ENCODE measurements around the gene BLOC1S1. TPM values are rescaled to one million over a fixed set of nuclear protein-coding genes. Genes with fewer than 3 reads are reported as not detected.

The BLOC1S1 gene
- 100 to 1,000 TPM in 4 of 10 donors, 10 to 100 TPM in 6; 80.9 to 115 (median 99.5) TPM for polyA plus RNA-seq (ENCODE audit: insufficient read length in 10 of 10)
- long read RNA-seq, donor 1, transcript BLOC1S1-203 (4 exons, 571 nt) = major isoform, 74 of 82 reads
- long read RNA-seq, donor 1, transcript BLOC1S1-204 (3 exons, 1,229 nt) = minor isoform, 5 of 82 reads
- long read RNA-seq, donor 1, partial matches to known transcripts = 0 of 82 reads
- long read RNA-seq, donor 1, other reads (novel, unspliced or antisense) = 0 of 82 reads
- long read RNA-seq, donor 2, transcript BLOC1S1-203 (4 exons, 571 nt) = major isoform, 65 of 68 reads
- long read RNA-seq, donor 2, partial matches to known transcripts = 0 of 68 reads
- long read RNA-seq, donor 2, other reads (novel, unspliced or antisense) = 0 of 68 reads
- long read RNA-seq, donor 3 = 0 reads
- long read RNA-seq, donor 4, transcript BLOC1S1-203 (4 exons, 571 nt) = major isoform, 64 of 70 reads
- long read RNA-seq, donor 4, partial matches to known transcripts = 0 of 70 reads
- long read RNA-seq, donor 4, other reads (novel, unspliced or antisense) = 0 of 70 reads
- long read RNA-seq, donor 5, transcript BLOC1S1-203 (4 exons, 571 nt) = major isoform, 108 of 130 reads
- long read RNA-seq, donor 5, transcript BLOC1S1-201 (4 exons, 837 nt) = minor isoform, 6 of 130 reads
- long read RNA-seq, donor 5, partial matches to known transcripts = 11 of 130 reads
- long read RNA-seq, donor 5, other reads (novel, unspliced or antisense) = 0 of 130 reads
- long read RNA-seq, donor 6, transcript BLOC1S1-203 (4 exons, 571 nt) = major isoform, 70 of 77 reads
- long read RNA-seq, donor 6, partial matches to known transcripts = 5 of 77 reads
- long read RNA-seq, donor 6, other reads (novel, unspliced or antisense) = 0 of 77 reads
- long read RNA-seq, donor 7, transcript BLOC1S1-203 (4 exons, 571 nt) = major isoform, 65 of 68 reads
- long read RNA-seq, donor 7, partial matches to known transcripts = 0 of 68 reads
- long read RNA-seq, donor 7, other reads (novel, unspliced or antisense) = 0 of 68 reads
- long read RNA-seq, donor 8, transcript BLOC1S1-203 (4 exons, 571 nt) = major isoform, 43 of 47 reads
- long read RNA-seq, donor 8, partial matches to known transcripts = 0 of 47 reads
- long read RNA-seq, donor 8, other reads (novel, unspliced or antisense) = 0 of 47 reads
- long read RNA-seq, donor 9, transcript BLOC1S1-203 (4 exons, 571 nt) = major isoform, 6 of 6 reads
- long read RNA-seq, donor 9, partial matches to known transcripts = 0 of 6 reads
- long read RNA-seq, donor 9, other reads (novel, unspliced or antisense) = 0 of 6 reads

DNA sequence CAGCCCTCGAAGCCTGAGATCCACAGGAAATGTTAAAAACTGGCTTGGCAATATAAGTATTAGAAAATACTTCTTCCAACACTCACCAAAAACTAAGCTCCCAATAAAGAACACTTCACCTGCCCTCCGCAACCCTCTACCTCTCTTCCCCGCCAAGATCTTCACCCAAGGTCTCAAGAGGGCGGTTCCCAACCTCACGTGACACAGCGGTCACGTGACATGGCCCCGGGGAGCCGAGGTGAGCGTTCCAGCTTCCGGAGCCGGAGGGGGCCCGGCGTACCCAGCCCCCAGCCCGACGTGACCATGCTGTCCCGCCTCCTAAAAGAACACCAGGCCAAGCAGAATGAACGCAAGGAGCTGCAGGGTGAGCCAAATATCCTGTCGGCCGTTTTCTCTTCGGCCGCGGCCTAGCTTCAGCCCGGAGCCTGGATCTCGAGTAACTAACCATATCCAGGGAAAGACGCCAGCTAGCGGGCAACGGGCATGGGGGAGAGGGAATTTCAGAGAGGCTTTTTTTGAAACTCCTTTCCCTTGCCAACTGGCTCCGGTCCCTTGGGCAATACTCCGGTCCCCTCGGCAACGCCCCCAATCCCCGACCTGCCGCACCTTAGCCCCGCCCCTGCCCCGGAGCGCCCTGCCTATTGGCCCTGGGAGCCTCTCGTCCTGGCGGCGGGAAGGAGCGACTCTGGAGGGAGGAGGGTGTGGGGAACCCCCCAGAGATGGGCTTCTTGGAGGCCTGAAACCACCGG is at the start of gene BLOC1S1:
TSS of gene BLOC1S1 (plus strand) at position 214 of the 749 bp plus-strand sequence. CDS start at position 220, 6 bp downstream.
- peak; percentile 95 to 98 (median 97) for DNase-seq

DNA sequence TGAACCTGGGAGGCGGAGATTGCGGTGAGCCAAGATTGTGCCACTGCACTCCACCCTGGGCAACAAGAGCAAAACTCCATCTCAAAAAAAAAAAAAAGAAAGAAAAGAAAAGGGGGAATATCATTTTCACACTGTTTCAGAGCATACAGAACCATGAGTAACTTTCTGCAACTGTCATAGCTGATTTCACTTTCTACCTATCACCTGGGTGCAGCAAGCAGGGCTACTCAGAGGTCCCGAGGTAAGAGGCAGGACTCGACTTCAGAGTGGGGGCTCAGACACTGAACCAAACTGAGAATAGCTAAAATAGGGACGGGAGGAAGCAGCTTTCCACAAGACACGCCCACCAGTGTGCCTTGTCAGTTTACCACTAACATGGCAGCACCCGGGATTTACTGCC is 49.3 kb upstream of the BLOC1S1 start:
- no peak for DNase-seq

DNA sequence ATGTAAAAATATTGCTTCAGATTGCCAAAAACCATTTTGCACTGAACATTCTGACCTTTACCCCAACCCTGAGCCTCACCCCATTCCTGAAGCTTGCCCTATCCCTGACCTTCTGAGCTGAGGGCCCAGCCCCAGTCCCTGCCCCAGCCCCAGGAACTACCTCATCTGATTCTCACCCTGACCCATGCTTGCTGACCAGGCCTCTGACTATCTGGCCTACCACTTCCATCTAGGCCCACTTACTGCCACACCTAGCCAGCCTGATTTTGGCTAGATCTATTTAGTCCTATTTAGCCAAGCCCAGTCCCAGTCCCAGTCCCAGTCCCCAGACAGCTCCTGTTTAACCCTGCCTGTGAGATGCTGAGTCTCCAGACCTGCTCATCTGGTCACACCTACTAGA is 45.6 kb upstream of the BLOC1S1 start:
- DNase-seq = no peak

DNA sequence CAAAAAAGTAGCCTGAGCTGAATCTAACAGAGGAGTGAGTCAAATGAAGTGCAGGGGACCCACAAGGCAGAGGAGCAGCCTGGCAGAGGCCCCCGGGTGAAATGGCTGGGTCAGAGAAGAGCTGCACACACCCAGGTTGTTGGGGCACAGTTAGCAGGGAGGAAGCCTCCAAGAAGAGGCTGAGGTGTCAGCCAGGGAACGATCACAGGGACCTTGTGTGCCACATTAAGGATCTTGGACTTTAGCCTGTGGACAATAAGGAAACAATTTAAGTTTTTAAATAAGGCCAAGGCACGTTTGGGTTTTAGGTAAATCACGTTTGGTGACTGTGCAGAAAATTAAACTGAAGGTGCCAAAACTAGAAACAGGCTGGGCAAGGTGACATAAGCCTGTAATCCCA is 44.1 kb upstream of the BLOC1S1 start:
- DNase-seq = no peak

DNA sequence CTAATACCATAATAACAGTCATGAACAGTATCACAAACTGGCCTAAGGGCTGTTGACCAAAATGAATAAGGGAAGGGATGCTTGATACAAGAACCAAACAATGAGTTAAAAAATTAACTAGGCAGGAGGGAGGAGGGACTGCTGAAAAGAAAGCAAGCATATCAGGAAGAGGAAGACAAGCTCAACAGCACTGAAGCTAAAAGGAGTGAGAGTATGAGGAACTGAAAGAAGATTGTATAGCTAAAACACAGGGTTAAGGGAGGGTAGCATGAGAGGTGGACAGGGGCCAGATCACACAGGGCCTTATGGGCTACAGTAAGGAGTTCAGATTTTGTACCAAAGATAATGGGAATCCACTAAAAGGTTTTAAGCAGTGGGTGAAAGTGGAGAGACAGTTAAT is 42.2 kb upstream of the BLOC1S1 start:
- no peak for DNase-seq

DNA sequence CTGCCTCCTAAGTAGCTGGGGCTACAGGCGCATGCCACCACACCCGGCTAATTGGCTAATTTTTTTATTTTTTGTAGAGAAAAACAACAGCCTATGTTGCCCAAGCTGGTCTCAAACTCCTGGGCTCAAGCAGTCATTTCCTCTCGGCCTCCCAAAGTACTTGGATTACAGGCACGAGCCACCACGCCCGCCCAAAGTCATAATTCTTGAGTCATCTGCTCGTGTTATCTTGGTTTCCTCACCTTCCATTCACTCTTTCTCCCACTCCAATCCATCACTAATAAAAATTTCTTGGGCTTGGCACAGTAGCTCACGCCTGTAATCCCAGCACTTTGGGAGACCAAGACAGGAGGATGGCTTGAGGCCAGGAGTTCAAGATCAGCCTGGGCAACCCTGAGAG is 40.2 kb upstream of the BLOC1S1 start:
- no peak for DNase-seq

DNA sequence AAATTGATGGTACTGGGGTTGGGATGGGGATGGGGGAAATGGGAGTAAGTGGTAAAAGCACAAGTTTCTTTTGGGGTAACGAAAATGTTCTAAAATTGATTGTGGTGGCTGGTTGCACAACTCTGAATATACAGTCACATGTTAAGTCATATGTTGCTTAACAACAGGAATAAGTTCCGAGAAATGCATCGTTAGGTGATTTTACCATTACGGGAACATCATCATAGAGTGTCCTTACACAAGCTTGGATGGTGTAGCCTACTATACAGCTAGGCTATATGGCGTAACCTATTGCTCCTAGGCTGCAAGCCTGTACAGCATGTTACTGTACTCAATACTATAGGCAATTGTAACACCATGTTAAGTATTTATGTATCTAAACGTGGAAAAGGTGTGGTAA is 39.1 kb upstream of the BLOC1S1 start:
- peak in 1 of 3 donors; percentile 19 for DNase-seq

- no peak for DNase-seq
Measured at GRCh38 chr12:55679691-55680090, 36.2 kb upstream of the BLOC1S1 start.

GRCh38 chr12:55681142-55682077 is 34.4 kb upstream of the BLOC1S1 start:
- peak; percentile 59 to 67 (median 62) for DNase-seq

- DNase-seq = no peak
Measured at GRCh38 chr12:55682087-55682796, 33.6 kb upstream of the BLOC1S1 start.

- DNase-seq = no peak
Measured at GRCh38 chr12:55683676-55684075, 32.2 kb upstream of the BLOC1S1 start.

GRCh38 chr12:55684761-55685370 is 31.0 kb upstream of the BLOC1S1 start:
- no peak for DNase-seq

DNA sequence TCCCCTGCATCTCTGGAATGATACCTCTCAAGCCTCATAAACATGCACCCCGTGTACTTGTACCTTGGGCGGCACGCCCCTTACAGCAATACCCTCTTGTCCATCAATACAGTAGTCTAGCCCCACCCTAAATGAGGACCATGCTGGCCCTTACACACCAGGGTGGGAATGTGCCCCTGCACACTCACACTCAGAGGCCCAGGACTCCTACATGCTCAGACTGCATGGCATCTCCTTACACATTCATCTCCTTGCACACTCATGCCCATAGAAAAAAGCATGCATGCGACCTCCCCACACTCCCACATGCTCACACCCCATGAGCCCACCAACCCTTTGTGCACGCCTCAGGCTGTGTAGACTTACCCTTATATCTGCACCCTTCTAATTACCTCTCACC is 30.2 kb upstream of the BLOC1S1 start:
- no peak for DNase-seq

GRCh38 chr12:55686366-55687010 is 29.4 kb upstream of the BLOC1S1 start:
- no peak for DNase-seq

GRCh38 chr12:55687746-55688145 is 28.1 kb upstream of the BLOC1S1 start:
- DNase-seq = no peak

DNA sequence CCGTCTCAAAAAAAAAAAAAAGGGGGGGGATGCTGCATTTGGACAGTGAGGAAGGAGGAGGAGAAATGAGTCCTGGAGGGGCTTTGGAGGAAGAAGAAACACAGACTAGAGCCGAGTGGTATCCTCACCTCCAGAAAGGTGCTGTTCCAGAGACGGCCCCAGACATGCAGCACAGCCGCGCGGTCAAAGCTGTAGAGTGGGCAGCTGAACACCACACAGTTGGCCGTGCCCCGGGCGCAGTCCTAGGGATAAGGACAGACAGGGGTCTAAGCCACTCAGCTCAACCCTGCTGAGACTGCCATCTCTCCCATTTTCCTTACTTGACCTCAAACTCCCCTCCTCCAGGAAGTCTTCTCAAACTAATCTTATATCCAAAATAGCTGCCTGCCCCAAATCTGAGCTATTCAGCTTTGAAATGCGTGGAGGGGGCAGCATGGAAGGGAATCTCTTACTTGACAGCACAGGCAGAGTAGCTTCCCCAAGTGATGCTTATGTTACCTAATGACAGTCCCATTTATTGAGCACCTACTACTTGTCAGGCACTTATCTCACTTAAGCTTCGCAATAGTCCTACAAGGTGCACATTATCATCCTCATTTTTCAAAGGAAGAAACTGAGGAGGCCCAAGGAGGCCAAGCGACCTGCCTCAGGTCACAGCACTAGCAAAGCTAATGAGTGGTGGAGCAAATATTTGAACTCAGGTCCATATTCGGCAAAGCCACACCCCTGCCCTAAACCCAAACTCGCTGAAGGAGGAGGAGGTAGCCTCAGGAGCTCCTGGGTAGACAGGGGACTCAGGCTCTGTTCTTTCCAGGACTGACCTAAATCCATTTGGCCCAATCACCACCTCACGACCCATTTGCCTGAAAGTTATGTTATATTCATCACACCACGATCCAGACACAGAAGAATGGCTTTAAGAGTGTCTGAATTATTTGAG is 26.9 kb upstream of the BLOC1S1 start:
- no peak for DNase-seq
